Right ventricle myocardium inferior (tissue), 1 donor: ENCODE data around the gene PAPLN. TPM values are rescaled to one million over a fixed set of nuclear protein-coding genes. Genes with fewer than 3 reads are reported as not detected.
A peak's percentile ranks its signal among the peaks of the same experiment; 100 is the strongest.

Experiments used
- ATAC-seq: fragments of 200-7000 bp; cut with Tn5 transposase; one replicate; pipeline ENCODE4 v1.9.1; 2020; ENCODE audit warnings: mild to moderate bottlenecking, moderate library complexity
- DNase-seq: peaks from one replicate; pipeline ENCODE4 v3.0.0; 2021; ENCODE audit errors: missing footprints
- intact Hi-C: fragments of 100-400 bp; cut with DNase I; formaldehyde crosslinking; loops from one replicate; pipeline ENCODE4 v1.11.0; 2022
- total RNA-seq: library from RNA; stranded (reverse); fragmentation: NEBNext Ultra II Directional; extraction: Animal tissue kit (Norgen Biotek cat#: 25700); gene quantifications from one replicate; pipeline ENCODE4 v1.2.1, GENCODE V29; 2021
- donor health status: DM: no; HTN: yes; CAD: no; lungs with severe emphysema.

PAPLN gene
- total RNA-seq, 1 donor from 2014 or later: 2.5 TPM

DNA sequence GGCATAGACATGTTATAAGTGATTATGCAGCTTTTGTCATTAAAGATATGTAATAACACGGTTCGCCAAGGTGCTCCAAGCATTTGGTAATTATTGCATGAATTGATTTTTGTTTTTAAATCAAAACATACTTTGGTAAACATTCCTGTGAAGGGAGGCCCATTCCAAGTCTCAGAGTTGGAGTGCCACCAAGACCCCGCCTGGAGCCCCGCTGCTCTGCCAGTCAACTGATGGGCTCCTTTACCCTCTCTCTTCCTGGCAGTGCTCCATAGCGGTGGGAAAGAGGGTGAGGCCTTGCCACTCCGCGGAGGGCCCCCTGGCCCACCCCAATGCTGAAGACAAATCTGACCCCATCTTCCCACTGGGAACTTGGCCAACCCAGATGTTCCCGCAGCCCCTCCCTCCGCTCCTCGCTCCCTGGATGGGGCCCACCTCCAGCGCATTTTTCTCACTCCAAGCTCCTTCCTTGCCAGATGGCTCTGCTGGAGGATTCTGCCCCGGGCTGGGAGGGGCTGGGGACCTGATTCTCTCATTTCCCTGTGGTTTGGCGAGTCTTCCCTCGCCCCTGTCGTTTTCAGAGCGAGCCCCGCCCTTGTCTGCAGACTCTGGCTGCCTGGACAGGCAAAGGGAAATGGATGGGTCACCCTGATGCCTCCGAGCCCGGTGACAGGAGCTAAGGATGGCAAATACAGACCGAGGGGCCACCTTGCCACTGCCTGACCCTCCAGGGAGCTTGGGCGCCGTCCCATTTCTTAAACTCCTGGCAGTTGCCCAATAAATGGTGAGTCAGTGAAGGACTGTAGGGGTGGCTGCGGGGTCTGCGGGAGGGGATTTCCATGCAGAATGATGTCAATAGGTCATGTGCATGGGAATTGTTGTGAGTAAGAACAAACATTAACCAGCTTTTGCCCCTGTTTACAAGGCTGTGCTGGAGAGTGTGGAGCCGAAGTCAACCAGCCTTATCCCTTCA lies 9.2 kb upstream of the PAPLN start:
- DNase-seq: no peak
- peak; percentile 70 for ATAC-seq
- intact Hi-C loops: no loop called here

DNA sequence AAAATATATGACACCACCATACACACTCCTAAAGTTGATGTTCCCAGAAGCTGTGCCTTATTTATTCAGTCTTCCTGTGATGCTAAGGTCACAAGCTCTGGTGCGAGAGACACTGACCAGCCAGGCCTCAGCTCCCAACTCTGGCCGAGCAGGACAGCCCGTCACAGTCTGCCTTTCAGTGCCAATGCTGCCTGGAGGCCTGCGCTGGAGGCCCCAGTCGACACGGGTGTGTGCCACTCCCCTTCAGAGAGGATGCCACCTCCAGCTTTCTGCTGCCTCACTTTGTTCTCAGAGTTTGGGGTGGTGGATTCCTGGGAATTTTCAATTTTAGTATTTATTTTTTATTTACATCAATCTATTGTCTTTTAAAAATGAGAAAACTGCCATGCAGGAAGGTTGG lies 7.3 kb upstream of the PAPLN start:
- no peak for ATAC-seq
- no peak for DNase-seq
- intact Hi-C loops: no loop called here

DNA sequence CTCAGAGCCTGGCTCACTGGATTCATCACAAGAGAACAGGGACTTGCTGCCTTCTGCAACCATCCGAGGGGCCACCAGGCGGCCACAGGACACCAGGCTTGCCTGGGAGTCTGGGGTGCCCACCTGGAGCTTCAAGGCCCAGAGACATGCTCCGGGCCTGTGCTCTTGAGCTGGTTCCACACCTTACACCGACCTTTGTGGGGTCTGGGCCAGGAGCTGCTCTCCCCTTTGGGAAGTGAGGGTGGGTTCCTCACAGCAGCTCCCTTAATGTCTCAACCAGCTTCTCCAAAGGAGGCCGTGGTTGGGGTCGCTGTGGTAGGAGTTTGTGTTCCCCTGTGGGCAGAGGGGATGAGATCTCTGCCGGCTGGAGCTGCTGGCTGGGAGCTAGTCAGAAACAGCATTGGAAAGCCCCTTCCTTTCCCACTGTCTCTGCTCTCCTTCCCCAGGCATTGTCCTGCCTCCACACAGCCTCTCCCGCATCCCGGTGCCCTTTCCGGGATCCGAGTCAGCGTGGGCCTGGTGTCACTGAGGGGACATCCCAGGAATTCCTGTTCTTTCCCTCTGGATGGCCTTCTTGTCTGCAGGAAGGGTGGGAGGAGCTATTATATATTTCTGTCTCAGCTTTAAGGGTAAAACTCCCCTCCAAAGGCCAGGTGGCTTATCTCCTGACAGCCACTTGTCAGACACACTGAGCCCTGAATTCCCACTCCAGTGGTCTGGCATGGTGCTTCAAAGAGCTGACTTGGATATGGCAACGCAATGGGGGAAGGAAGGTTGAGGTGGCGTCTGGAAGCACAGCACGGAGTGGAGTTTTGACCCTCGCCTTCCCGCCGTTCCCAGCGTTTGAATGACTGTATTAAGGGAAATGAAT lies 5.1 kb upstream of the PAPLN start:
- intact Hi-C loops: no loop called here
- ATAC-seq: no peak
- no peak for DNase-seq

DNA sequence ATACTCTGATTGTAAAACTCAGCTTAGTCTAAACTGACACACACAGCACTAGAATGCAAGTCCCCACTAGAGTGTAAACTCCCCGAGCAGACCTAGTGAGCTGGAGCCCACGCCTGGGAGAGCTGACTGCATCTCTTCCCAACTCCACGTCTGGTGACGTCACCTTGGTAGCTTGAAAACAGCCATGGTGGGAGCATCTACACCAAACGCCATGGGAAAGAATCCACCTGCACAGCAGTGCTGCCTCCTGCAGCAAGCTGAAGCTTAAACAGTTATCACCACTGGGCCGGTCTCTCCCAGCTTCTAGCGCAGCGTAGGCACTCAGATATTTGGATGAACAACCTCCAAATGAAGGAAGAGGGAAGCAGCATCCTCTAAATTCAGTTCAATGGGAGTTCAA lies 4.3 kb upstream of the PAPLN start:
- intact Hi-C loops: no loop called here
- DNase-seq: no peak
- no peak for ATAC-seq

DNA sequence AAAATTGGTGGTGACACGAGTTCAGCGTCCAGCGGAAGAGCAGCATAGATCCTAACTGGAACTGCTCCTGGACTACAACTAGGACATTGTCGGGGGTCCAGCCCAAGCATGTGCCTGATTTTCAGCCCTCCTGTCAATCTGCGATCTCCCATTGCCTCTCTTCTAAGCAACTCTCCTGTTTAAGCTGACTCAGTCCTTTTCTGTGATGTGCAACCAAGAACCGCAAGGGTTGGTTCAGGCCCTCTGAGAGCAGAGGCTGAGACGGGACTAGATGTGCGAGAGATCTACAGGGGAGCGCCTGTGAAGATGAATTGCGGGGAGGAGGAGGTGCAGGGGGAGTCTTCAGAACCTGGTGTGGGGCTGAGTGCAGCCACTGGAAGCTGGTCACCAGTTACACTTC lies 3.7 kb upstream of the PAPLN start:
- no peak for DNase-seq
- intact Hi-C loops: no loop called here
- ATAC-seq: no peak

DNA sequence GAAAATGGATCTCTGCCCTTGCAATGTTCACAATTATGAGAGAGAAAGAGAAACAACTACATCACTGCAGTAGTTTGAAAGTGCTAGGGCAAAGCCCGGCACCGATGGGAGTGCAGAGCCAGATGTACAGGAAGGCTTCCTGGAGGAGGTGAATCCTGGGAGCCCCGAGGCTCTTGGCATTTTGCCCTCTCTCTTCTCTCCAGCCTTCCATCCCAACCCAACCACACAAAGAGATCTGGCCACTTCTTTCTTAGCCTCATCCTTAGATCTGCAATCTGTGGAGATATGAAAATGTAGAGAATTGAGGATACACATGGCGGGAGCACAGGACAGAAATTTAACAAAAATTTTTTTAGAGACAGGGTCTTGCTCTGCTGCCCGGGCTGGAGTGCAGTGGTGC lies 3.3 kb upstream of the PAPLN start:
- no peak for ATAC-seq
- DNase-seq: no peak
- intact Hi-C loops: no loop called here

DNA sequence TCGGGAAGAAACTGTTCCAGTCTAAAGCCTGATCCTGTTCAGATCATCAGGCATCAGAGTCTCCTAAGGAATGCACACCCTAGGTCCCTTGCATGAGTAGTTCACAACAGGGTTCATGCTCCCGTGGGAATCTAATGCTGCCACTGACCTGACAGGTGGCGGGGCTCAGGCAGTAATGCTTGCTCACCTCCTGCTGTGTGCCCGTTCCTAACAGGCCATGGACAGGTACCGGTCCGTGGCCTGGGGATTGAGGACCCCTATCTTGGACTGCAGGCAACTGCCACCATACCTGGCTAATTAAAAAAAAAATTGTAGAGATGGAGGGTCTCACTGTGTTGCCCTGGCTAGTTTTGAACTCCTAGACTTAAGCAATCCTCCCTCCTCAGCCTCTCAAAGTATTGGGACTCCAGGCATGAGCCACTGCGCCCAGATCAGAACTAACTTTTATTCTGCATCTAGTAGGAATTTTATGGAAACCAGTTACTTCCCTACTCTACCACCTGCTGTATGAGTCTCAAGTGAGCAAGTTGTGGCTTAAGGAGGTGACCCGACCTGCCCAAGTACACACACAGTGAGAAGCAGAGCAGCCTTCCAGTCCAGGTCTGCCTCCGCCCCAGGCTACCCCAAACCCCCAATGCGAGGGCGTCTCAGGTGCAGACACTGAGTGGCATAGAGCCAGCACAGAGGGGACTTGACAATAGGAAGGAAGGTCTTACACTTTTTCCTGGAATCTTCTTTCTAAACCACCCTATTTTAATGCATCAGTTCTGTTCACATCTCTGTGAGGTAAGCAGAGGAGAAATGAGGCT lies 2.5 kb upstream of the PAPLN start:
- intact Hi-C loops: no loop called here
- no peak for ATAC-seq
- no peak for DNase-seq

DNA sequence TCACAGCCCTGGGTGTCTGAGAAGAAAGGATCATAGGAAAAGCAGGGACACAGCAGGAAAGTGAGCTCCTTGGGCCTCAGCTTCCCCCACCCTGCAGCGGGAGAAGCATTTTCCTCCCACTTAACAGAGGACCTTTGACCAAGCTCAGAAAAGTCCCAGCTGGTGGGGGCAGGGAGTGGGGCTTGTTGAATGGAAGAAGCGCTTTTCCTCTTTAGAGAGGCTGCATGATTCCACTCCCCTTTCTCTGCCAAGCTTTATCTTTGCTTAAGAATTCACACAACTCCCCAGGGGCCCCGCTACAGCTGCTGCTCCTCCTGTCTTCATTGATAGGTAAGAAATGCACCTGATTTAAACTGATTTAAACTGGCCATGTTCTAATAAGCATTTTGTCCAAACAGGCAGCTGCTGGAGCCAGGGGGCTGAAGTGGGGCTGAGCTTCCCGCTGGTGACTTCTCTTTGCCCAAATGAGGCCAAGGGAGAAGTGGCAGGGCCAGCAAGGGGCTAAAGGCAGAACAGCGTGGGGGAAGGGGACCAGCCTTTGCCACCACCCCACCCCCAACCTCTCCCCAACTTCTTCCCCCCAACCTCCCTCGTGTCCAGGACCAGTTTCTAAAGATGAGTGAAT lies 1.7 kb upstream of the PAPLN start:
- ATAC-seq (no peak), DNase-seq (no peak)
- intact Hi-C loops: no loop called here

DNA sequence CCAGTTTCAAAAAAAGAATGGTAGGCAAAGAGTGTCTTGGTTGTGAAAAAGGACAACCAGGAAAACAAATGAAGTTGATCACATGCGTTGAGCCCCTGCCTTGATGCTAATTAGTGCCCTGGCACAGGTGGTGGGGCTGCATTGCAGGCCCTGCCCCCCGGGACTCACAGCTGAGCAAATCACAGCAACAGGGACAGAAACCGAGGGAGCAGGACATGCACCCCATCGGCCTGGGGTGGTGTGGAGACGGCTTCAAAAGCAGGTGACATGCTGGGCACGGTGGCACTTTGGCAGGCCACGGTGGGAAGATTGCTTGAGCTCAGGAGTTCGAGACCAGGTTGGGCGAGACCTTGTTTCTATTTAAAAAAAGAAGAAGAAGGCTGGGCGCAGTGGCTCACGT lies 1.1 kb upstream of the PAPLN start:
- DNase-seq (no peak), ATAC-seq (no peak)
- intact Hi-C loops: no loop called here

DNA sequence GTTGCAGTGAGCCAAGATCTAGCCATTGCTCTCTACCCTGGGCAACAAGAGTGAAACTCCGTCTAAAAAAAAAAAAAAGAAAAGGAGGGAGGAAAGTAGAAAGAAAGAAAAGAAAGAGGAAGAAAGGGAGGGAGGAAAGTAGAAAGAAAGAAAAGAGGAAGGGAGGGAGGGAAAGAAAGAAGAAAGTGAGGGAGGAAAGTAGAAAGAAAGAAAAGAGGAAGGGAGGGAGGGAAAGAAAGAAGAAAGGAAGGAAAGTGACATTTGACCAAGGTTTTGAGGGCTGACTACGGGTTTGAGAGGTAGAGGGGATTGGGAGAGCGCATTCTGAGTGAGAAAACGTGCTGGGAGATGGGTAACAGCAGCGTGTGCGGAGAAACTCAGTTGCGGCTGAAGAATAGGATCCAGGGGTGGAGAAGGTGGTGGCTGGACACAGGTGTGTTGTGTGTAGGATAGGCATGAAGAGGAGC lies 521 bp upstream of the PAPLN start:
- DNase-seq (no peak), ATAC-seq (no peak)
- intact Hi-C loops: no loop called here

DNA sequence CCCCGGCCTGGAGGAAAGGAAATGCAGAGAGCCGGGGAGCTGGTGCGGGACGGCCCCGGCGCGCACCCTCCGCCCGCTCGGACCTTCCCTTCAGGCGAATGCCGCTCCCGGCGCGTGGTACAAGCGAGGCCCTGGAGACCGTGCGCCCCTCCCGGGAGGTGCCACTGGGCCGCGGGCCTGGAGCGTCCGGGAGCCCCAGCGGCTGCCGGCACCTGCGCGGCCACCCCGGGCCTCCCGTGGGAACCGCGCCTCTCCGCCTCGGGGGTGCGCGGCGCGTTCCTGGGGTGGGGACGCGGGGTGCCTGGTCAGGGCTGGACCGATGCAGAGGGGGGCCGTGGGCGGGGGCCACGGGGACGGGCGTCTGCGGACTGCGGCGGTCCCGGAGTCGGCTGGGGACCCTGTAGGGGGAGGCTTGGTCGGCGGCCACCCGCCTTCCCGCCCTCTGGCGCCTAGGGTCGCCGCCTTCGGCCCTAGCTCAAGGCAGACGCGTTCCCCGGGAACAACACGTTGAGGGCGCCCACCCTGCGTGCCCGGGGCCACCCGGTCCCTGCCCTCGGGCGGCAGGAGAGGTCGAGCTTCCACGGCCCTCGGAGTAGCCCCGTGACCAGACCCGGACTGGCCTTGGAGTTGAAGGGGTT lies 599 bp downstream of the PAPLN start:
- ATAC-seq (no peak), DNase-seq (no peak)
- intact Hi-C loops: no loop called here

DNA sequence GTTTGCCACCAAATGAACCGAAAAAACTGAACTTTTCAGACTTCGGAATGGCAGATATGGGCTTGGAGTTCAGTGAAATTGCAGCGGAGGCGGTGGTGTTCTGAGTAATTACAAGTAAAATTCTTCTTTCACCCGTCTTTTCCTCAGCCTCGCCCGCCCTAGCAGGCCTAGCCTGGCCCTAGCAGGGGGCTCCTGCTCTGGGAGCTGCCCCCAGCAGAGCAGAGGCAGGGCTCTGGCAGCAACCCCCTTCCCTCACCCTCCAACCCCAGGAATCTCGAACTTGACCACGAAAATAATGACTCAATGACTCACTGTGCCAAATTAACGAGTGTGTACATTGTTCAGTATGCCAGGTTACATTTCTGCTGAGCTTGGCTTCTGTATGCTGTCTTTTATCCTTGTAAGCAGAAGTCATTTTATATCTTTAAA lies 1.1 kb downstream of the PAPLN start:
- DNase-seq: no peak
- no peak for ATAC-seq
- intact Hi-C loops: no loop called here

DNA sequence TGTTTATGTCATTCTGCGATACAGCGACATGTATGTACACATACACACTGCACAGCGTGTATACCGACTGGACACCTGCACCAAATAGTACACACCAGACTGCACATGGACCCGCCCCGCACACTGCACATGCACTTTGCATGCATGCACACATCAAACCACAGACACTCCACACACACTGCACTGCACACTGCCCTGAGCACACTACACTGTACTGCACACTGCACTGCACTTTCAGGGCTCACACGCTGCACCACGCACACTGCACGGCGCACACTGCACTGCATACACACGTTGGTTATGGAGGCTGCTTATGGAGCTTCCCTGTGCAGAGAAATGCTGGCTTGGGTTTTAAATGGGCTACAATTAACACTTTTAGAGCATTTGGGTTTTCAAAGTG lies 1.6 kb downstream of the PAPLN start:
- DNase-seq: no peak
- intact Hi-C loops: no loop called here
- ATAC-seq: no peak

DNA sequence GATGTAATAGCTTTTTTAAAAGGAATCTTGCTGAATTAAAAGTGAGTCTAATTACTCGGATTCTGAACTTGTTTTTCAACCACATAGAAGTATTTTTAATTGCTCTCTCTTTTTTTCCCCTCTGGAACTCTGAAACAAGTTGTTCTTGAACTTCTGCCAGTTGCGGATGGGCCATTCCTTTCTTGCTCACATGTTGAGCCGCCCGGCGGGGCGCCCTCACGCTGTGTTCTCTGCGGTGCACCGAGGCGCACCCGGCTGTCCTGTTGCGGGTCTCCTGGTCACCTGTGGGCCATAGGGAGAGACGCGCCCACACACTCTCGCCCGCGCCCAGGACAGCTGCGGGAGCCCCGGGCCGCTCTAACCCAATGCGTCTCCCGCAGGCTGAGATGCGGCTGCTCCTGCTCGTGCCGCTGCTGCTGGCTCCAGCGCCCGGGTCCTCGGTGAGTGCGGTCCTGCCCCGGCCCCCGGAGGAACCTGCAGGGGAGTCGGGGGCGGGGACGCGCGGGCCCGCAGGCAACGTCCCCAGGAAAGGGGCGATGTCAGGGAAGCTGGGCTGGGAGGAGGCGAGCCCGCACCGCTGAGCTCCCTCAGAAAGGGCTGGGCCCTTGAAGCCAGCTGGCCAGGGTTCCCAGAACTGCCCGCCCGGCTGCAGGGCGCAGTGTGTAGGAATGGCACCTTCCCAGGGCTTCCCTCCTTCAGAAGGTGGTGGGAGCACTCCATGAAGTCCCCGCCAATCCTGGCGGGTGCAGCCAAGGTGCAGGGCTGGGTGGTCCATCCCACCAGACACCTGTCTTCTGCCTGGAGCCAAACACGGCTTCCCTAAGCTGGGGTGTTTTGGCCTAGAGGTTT lies 2.3 kb downstream of the PAPLN start:
- intact Hi-C loops: no loop called here
- DNase-seq (peak; percentile 79), ATAC-seq (peak; percentile 49)

DNA sequence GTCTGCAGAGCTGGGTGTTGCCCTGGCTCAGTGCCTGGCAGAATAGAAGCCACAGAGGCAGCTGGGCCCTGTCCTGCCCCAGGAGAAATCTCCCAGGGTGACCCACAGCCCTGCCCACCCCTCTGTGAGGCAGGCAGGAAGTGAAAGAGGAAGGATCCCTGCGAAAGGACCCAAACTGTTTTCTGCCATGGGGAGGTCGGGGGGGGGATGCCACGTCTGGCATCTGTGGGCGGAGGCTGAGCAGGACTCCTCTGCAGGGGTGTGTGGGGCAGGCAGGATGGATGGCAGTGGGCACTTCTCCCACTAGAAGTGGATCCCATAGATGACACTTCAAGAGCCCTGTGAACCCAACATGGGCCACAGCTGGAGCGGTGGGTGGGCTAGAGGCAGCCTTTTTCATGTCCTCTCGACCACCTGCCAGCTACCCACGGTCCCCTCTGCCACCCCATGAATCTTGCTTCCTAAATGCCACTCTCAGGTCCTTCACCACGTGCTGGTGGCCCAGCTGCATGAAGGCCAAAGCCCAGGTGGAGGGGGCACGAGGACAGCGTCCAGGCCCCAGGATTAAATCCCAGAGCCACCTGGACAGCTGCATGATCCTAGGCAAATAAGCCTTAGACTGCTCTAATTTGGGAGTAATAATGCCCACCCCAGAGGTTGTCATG lies 3.6 kb downstream of the PAPLN start:
- intact Hi-C loops: no loop called here
- ATAC-seq: peak; percentile 11
- no peak for DNase-seq

DNA sequence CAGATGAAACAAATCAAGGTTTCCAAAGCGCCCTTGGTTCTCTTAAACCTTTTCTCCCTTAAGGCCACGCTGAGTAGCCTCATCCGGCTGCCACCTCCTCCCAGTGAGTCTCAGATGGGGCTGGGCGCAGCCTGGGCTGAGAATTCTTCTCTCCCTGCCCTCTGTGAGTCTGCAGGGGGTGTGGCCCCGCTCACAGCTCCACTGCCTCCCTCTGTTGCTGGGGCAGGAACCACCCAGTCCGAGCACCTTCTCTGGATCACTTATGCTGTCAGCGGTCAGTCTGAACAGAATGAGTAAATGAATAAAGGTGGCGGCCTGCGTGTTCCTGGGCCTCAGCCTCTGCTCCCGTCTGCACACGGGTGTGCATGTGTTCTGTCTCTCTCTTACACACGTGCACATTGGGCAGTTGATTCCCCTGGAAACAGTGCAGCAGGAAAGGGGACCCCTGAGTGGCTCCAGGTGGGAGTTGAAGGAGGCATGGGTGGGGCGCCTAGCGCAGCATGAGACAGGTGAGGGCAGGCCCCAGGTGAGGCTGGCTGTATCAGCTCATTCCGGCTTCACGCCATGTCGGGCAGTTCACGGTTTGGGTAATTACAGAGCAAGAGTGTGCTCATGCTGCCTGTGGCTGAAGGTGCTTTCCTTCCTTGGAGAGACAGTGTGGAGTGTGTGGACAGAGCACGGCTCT lies 4.3 kb downstream of the PAPLN start:
- DNase-seq (no peak), ATAC-seq (no peak)
- intact Hi-C loops: no loop called here
